Astrocyte (in vitro differentiated cells and primary cell): ENCODE results near the gene AUP1. TPM values are rescaled to one million over a fixed set of nuclear protein-coding genes. Genes with fewer than 3 reads are reported as not detected.

Experiments
- DNase-seq: peaks from one replicate; pipeline ENCODE4 v3.0.0-alpha.2; 2010; ENCODE audit warnings: low read depth
- FAIRE-seq: peaks from 2 replicates; lab custom pipeline; 2011; peaks lifted over from hg19 to GRCh38; lab: Jason Lieb, UNC
- H2AFZ ChIP-seq: 2 replicates; pipeline ENCODE4 v1.6.0; 2012; ENCODE audit warnings: low read depth, low read length, inconsistent platforms
- H3K27ac ChIP-seq: 2 replicates; pipeline ENCODE4 v1.5.1; 2011; ENCODE audit warnings: low read depth, low read length, inconsistent platforms
- H3K27me3 ChIP-seq: 2 replicates; pipeline ENCODE4 v1.6.0; 2011; ENCODE audit warnings: low read length, inconsistent platforms; ENCODE audit not compliant: insufficient read depth
- H3K36me3 ChIP-seq: 2 replicates; pipeline ENCODE4 v1.5.1; 2011; ENCODE audit warnings: low read length, inconsistent platforms; ENCODE audit not compliant: insufficient read depth
- H3K4me1 ChIP-seq: 2 replicates; pipeline ENCODE4 v1.5.1; 2011; ENCODE audit warnings: low read length, inconsistent platforms; ENCODE audit not compliant: insufficient read depth
- H3K4me2 ChIP-seq: 2 replicates; pipeline ENCODE4 v1.6.0; 2012; ENCODE audit warnings: low read length, inconsistent platforms
- H3K4me3 ChIP-seq: 2 replicates; pipeline ENCODE4 v1.5.1; 2011; ENCODE audit warnings: low read depth, mild to moderate bottlenecking, low read length, inconsistent platforms; ENCODE audit not compliant: insufficient read depth
- H3K79me2 ChIP-seq: 2 replicates; pipeline ENCODE4 v1.6.0; 2012; ENCODE audit warnings: mild to moderate bottlenecking, low read length, inconsistent platforms; ENCODE audit not compliant: insufficient read depth
- H3K9ac ChIP-seq: 2 replicates; pipeline ENCODE4 v1.6.0; 2012; ENCODE audit warnings: mild to moderate bottlenecking, low read length, inconsistent platforms
- H3K9me3 ChIP-seq: 2 replicates; pipeline ENCODE4 v1.5.1; 2012; ENCODE audit warnings: low read depth, mild to moderate bottlenecking, low read length, inconsistent platforms; ENCODE audit not compliant: insufficient read depth
- H4K20me1 ChIP-seq: 2 replicates; pipeline ENCODE4 v1.6.0; 2012; ENCODE audit warnings: low read length, inconsistent platforms; ENCODE audit not compliant: insufficient read depth
- H3K27ac Mint-ChIP-seq: one replicate; pipeline ENCODE4 v1.8.0; 2021; ENCODE audit warnings: mild to moderate bottlenecking, mixed read lengths; ENCODE audit not compliant: unreplicated experiment
- H3K27me3 Mint-ChIP-seq: one replicate; pipeline ENCODE4 v1.8.0; 2021; ENCODE audit warnings: low read depth, mixed read lengths; ENCODE audit not compliant: unreplicated experiment
- H3K36me3 Mint-ChIP-seq: one replicate; pipeline ENCODE4 v1.8.0; 2021; ENCODE audit warnings: low read depth, mixed read lengths; ENCODE audit not compliant: unreplicated experiment
- H3K4me1 Mint-ChIP-seq: one replicate; pipeline ENCODE4 v1.8.0; 2021; ENCODE audit warnings: low read depth, mixed read lengths; ENCODE audit not compliant: unreplicated experiment
- H3K4me3 Mint-ChIP-seq: one replicate; pipeline ENCODE4 v1.8.0; 2021; ENCODE audit warnings: mild to moderate bottlenecking, moderate library complexity, mixed read lengths; ENCODE audit not compliant: unreplicated experiment
- H3K9me3 Mint-ChIP-seq: one replicate; pipeline ENCODE4 v1.8.0; 2021; ENCODE audit warnings: mild to moderate bottlenecking, mixed read lengths; ENCODE audit not compliant: unreplicated experiment
- EZH2 ChIP-seq: IDR thresholded peaks from 2 replicates; pipeline ENCODE4 v1.6.1; 2012; ENCODE audit warnings: mild to moderate bottlenecking, low read length, inconsistent platforms; ENCODE audit not compliant: insufficient read depth
- total RNA-seq: library from RNA; stranded (reverse); gene quantifications from 2 replicates; pipeline ENCODE4 v1.2.1, GENCODE V29; 2021
- TF ChIP-seq, protein P1 (sequence below): IDR thresholded peaks from 2 replicates; pipeline ENCODE4 v1.5.1; 2011; ENCODE audit warnings: low read depth, mild to moderate bottlenecking, inconsistent platforms, low read length, moderate library complexity; ENCODE audit not compliant: insufficient read depth

Gene AUP1
- total RNA-seq, 1 donor from 2014 or later: 82.5 TPM

- peaks cover 3% of the 10 kb centered on the region for H3K27me3 Mint-ChIP-seq
- Histone ChIP-seq H3K9ac (no peak overlapping the region), H2AFZ (no peak overlapping the region), H4K20me1 (peaks cover 9% of the 10 kb centered on the region), H3K9me3 (no peaks in the 10 kb centered on the region), H3K27me3 (no peaks in the 10 kb centered on the region), H3K36me3 (peaks cover 11% of the 10 kb centered on the region), H3K79me2 (no peaks in the 10 kb centered on the region), H3K4me2 (no peak overlapping the region), H3K4me1 (no peaks in the 10 kb centered on the region), H3K27ac (no peak overlapping the region), H3K4me3 (no peak overlapping the region)
- DNase-seq (no peak), FAIRE-seq (no peak)
- no peak overlapping the region for H3K27ac Mint-ChIP-seq
- H3K4me1 Mint-ChIP-seq: peaks cover 3% of the 10 kb centered on the region
- peak overlapping the region; percentile 22 for H3K4me3 Mint-ChIP-seq
- no peaks in the 10 kb centered on the region for H3K9me3 Mint-ChIP-seq
- peaks cover 10% of the 10 kb centered on the region for H3K36me3 Mint-ChIP-seq
- TF ChIP-seq, protein P1, sequence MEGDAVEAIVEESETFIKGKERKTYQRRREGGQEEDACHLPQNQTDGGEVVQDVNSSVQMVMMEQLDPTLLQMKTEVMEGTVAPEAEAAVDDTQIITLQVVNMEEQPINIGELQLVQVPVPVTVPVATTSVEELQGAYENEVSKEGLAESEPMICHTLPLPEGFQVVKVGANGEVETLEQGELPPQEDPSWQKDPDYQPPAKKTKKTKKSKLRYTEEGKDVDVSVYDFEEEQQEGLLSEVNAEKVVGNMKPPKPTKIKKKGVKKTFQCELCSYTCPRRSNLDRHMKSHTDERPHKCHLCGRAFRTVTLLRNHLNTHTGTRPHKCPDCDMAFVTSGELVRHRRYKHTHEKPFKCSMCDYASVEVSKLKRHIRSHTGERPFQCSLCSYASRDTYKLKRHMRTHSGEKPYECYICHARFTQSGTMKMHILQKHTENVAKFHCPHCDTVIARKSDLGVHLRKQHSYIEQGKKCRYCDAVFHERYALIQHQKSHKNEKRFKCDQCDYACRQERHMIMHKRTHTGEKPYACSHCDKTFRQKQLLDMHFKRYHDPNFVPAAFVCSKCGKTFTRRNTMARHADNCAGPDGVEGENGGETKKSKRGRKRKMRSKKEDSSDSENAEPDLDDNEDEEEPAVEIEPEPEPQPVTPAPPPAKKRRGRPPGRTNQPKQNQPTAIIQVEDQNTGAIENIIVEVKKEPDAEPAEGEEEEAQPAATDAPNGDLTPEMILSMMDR: no peak
- TF ChIP-seq EZH2: no peak
Observed at GRCh38 chr2:74537140-74537539, 7.6 kb upstream of the AUP1 start.

DNA sequence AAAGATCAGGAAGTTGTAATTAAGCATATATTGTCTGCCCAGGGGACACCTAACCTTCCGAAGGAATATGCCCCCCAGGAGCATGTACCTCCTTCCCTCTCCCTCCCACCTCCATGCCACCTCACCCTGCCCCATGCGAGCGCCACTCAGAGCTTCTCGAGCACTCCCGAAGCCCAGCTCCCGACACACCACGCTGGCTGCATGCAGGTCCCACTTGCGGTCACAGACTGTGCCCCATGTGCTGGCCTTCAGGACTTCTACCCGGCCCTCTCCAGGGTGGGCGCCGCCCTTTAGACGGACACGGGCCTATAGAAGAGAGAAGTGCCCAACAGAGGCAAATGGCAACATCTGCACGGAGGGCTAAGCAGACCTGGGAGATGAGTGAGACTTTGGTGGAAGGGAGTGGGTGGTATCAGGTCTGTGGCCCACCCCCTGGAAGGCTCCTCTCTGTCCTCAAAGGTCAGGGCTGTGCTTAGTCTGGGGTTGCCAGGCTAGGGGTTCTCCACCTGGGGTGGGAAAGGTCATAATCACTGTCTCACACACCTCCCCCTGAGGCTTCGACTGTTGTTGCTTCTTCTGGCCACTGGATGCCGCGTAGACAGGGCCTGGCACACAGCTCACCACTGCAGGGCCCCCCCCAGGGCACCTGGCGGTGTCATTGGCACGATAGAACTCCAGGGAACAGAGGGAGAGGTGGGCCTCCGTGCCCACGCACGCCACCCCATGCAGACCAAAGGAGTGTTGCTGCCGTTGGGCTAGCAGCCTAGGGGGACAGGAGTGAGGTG, 6.9 kb upstream of the AUP1 start:
- Histone ChIP-seq H3K79me2 (no peaks in the 10 kb centered on the region), H3K36me3 (peaks cover 11% of the 10 kb centered on the region), H3K27ac (no peak overlapping the region), H3K4me1 (no peaks in the 10 kb centered on the region), H4K20me1 (peaks cover 14% of the 10 kb centered on the region), H3K27me3 (no peaks in the 10 kb centered on the region), H2AFZ (no peak overlapping the region), H3K9ac (no peak overlapping the region), H3K4me3 (no peak overlapping the region), H3K4me2 (no peak overlapping the region), H3K9me3 (no peaks in the 10 kb centered on the region)
- no peak overlapping the region for H3K27ac Mint-ChIP-seq
- DNase-seq: no peak
- H3K27me3 Mint-ChIP-seq: peaks cover 3% of the 10 kb centered on the region
- FAIRE-seq: no peak
- peaks cover 3% of the 10 kb centered on the region for H3K4me1 Mint-ChIP-seq
- H3K36me3 Mint-ChIP-seq: peaks cover 10% of the 10 kb centered on the region
- TF ChIP-seq, protein P1: no peak
- TF ChIP-seq EZH2: no peak
- no peaks in the 10 kb centered on the region for H3K9me3 Mint-ChIP-seq
- no peak overlapping the region for H3K4me3 Mint-ChIP-seq

DNA sequence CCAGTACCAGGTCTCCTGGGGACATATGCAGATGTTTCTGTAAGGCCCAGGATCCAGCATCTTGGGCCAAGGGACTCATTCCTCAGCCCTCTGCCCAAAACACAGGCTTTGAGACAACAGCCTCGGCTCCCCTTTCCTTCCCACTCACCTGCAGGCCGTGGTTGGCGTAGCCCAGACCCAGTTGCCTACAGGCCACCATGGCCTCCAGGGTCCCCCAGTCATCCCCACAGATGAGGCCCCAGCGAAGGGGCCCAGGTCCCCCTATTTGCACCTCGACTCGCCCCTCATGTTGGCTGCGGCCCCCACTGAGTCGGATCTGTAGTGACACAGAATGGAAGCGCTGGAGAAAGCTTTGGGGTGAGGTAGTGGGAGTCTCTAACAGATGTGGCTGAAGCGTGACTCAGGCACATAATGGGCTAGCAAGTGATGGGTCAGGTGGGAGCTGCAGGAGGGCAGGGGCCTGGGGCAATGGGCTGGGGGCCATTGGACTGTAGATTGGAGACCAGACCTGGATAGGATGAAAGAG, 6.0 kb upstream of the AUP1 start:
- H3K9me3 Mint-ChIP-seq: no peaks in the 10 kb centered on the region
- TF ChIP-seq, protein P1: no peak
- no peak for TF ChIP-seq EZH2
- Histone ChIP-seq H3K4me1 (peaks cover 8% of the 10 kb centered on the region), H2AFZ (no peak overlapping the region), H4K20me1 (peaks cover 19% of the 10 kb centered on the region), H3K9me3 (no peaks in the 10 kb centered on the region), H3K79me2 (peaks cover 5% of the 10 kb centered on the region), H3K27ac (no peak overlapping the region), H3K27me3 (no peaks in the 10 kb centered on the region), H3K4me3 (no peak overlapping the region), H3K36me3 (peaks cover 11% of the 10 kb centered on the region), H3K9ac (no peak overlapping the region), H3K4me2 (no peak overlapping the region)
- FAIRE-seq: no peak
- no peak for DNase-seq
- H3K27ac Mint-ChIP-seq: no peak overlapping the region
- H3K4me3 Mint-ChIP-seq: no peak overlapping the region
- peaks cover 8% of the 10 kb centered on the region for H3K4me1 Mint-ChIP-seq
- H3K36me3 Mint-ChIP-seq: peaks cover 10% of the 10 kb centered on the region
- peaks cover 3% of the 10 kb centered on the region for H3K27me3 Mint-ChIP-seq
